Heart right ventricle (tissue), 16 donors: ENCODE measurements around the gene PRDM16. TPM values are rescaled to one million over a fixed set of nuclear protein-coding genes. Genes with fewer than 3 reads are reported as not detected.

Experiments
- ATAC-seq, 8 donors: fragments of 200-7000 bp; cut with Tn5 transposase; one replicate each; pipeline ENCODE4 v1.9.1; 2020; ENCODE audit warnings: mild to moderate bottlenecking in 8 of 8, moderate library complexity in 8 of 8, moderate number of reproducible peaks in 1 of 8
- DNase-seq, 2 donors: peaks; one replicate each; pipeline ENCODE4 v3.0.0-alpha.2; 2020
- H3K27ac ChIP-seq, 10 donors: fragments of 200-600 bp; sonication (generic) in 2 of 10; one replicate each; pipeline versions ENCODE4 v1.5.0 to v1.8.0; 2020 to 2022; ENCODE audit warnings: mild to moderate bottlenecking in 3 of 10
- H3K27me3 ChIP-seq, 7 donors: fragments of 200-600 bp; one replicate each; pipeline ENCODE4 v1.8.0; 2021 to 2022; ENCODE audit warnings: mild to moderate bottlenecking in 2 of 7
- H3K36me3 ChIP-seq, 9 donors: fragments of 200-600 bp; sonication (generic) in 1 of 9; one replicate each; pipeline versions ENCODE4 v1.5.0 to v1.8.0; 2020 to 2022; ENCODE audit warnings: mild to moderate bottlenecking in 2 of 9
- H3K4me1 ChIP-seq, 9 donors: fragments of 200-600 bp; sonication (generic) in 1 of 9; one replicate each; pipeline versions ENCODE4 v1.5.0 to v1.8.0; 2020 to 2022; ENCODE audit warnings: mild to moderate bottlenecking in 4 of 9
- H3K4me3 ChIP-seq, 10 donors: fragments of 200-600 bp; sonication (generic) in 2 of 10; one replicate each; pipeline versions ENCODE4 v1.5.0 to v1.8.0; 2020 to 2022; ENCODE audit warnings: mild to moderate bottlenecking in 7 of 10, moderate library complexity in 2 of 10
- H3K9me3 ChIP-seq, 11 donors: fragments of 200-600 bp in 10 of 11; sonication (generic) in 2 of 11; one replicate each; pipeline versions ENCODE4 v1.5.0 to v1.8.0; 2013 to 2022; ENCODE audit warnings: mild to moderate bottlenecking in 2 of 11, control low read depth in 1 of 11, moderate library complexity in 1 of 11
- CTCF ChIP-seq, 9 donors: fragments of 200-600 bp; sonication (generic) in 2 of 9; IDR thresholded peaks; one replicate each; pipeline versions ENCODE4 v1.5.0 to v1.8.0; 2021 to 2022; ENCODE audit warnings: antibody characterized with exemption in 9 of 9, mild to moderate bottlenecking in 5 of 9, moderate library complexity in 1 of 9
- WGBS, 2 donors: extraction: QIAGEN DNeasy Blood & Tissue Kit; methylation state at CpG; one replicate each; pipeline ENCODE4 v1.1.7; 2013; ENCODE audit warnings: inconsistent platforms in 1 of 2; 5-methylcytosine and 5-hydroxymethylcytosine counted together
- intact Hi-C, 10 donors: fragments of 100-400 bp; cut with DNase I; formaldehyde crosslinking; loops; one replicate each; pipeline versions ENCODE4 v1.11.1 to v1.14.2; 2022
- polyA plus RNA-seq, 2 donors: library from polyadenylated mRNA; stranded (reverse); fragments of 200-250 nt; gene quantifications; one replicate each; pipeline ENCODE4 v1.2.3, GENCODE V29; 2013
- total RNA-seq, 10 donors: library from RNA; stranded (reverse); fragmentation: NEBNext Ultra II Directional in 3 of 10; extraction: Animal tissue kit (Norgen Biotek cat#: 25700) in 3 of 10; gene quantifications; one replicate each; pipeline versions ENCODE4 v1.2.1 to v1.2.4, GENCODE V29; 2021 to 2023
- donor health status: Arrhythmogenic right ventricular cardiomyopathy.
- donor health status: ischemic (EF 13 %, LVEDD 7.1; RV severe dilation, severe dysfunction).
- donor health status: healthy with polysubstance abuse.
- donor health status: DM: no; HTN: yes; CAD: no.
- donor health status: DM: no; HTN: no; CAD: no.
- donor health status: ischemic (EF 25% LVEDD 6.9; RV normal size, moderate dysfunction).
- donor health status: ischemic (EF 25% LVEDD 5.7; RV mildly dilated, moderate dysfunction).
- donor health status: healthy.
- donor health status: DM: yes; HTN: yes; CAD: no.
- donor health status: Ischemic cardiomyopathy.
- donor health status: ischemic (EF 35%, LVEDD 5.7; RV mildly dilated, moderate dysfunction).
- donor health status: nonischemic (EF 11% LVEDD 7.7; RV severe dilation, severe dysfunction).
- donor health status: DM: yes; HTN: yes; CAD: no.
- donor health status: PGD.
- donor health status: ischemic (EF 29% LVEDD 5.4; RV normal size, mild dysfunction).
- donor health status: nonischemic (EF 23%, LVEDD 6.1; RV moderate dilation, normal function).

Gene PRDM16
- total and polyA plus RNA-seq, 12 donors: 4.1 to 25.9 (median 14.8) TPM

- Histone ChIP-seq H3K9me3 (no peaks in the 10 kb centered on the region), H3K36me3 (no peaks in the 10 kb centered on the region), H3K4me1 (peaks cover 0 to 18% (median under 1%) of the 10 kb centered on the region in 9 donors), H3K4me3 (no peak overlapping the region), H3K27ac (no peak overlapping the region), H3K27me3 (no peaks in the 10 kb centered on the region)
- 87 to 90% methylated on average over 34 of the region's 34 CpGs for WGBS, 2 donors
- DNase-seq (no peak), ATAC-seq (no peak)
- TF ChIP-seq CTCF (IDR thresholded peaks at IDR 0.05): no peak
- intact Hi-C loops: no loop called here
Measured at GRCh38 chr1:3212453-3213355, 143.7 kb downstream of the PRDM16 start.

- H3K9me3 ChIP-seq: no peaks in the 10 kb centered on the region
- no peak overlapping the region for H3K27ac ChIP-seq
- ATAC-seq: peak in 4 of 8 donors; percentile 5 to 32 (median 20)
- WGBS, 2 donors: 40 to 45% methylated on average over 16 of the region's 16 CpGs
- no peaks in the 10 kb centered on the region for H3K36me3 ChIP-seq
- peaks cover 0 to 4% (median 0%) of the 10 kb centered on the region in 7 donors for H3K27me3 ChIP-seq
- DNase-seq: no peak
- no peak overlapping the region for H3K4me3 ChIP-seq
- no peak for TF ChIP-seq CTCF (IDR thresholded peaks at IDR 0.05)
- peaks cover 0 to 26% (median 6%) of the 10 kb centered on the region in 9 donors for H3K4me1 ChIP-seq
- intact Hi-C loops: no loop called here
Measured at GRCh38 chr1:3213730-3214129, 144.7 kb downstream of the PRDM16 start.

GRCh38 chr1:3215198-3216014, 146.4 kb downstream of the PRDM16 start:
- Histone ChIP-seq H3K27me3 (peaks cover 0 to 4% (median 0%) of the 10 kb centered on the region in 7 donors), H3K4me1 (peaks cover 0 to 39% (median 17%) of the 10 kb centered on the region in 9 donors), H3K9me3 (no peaks in the 10 kb centered on the region), H3K4me3 (no peak overlapping the region), H3K36me3 (no peaks in the 10 kb centered on the region), H3K27ac (no peak overlapping the region)
- DNase-seq: no peak
- no peak for ATAC-seq
- 73 to 80% methylated on average over 27 of the region's 27 CpGs for WGBS, 2 donors
- TF ChIP-seq CTCF (IDR thresholded peaks at IDR 0.05): no peak
- intact Hi-C loops: no loop called here

GRCh38 chr1:3216015-3216391, 147.0 kb downstream of the PRDM16 start:
- TF ChIP-seq CTCF (IDR thresholded peaks at IDR 0.05): no peak
- WGBS, 2 donors: 85 to 90% methylated on average over 7 of the region's 7 CpGs
- Histone ChIP-seq H3K36me3 (no peaks in the 10 kb centered on the region), H3K4me1 (peaks cover 0 to 43% (median 17%) of the 10 kb centered on the region in 9 donors), H3K9me3 (no peaks in the 10 kb centered on the region), H3K27me3 (peaks cover 0 to 4% (median 0%) of the 10 kb centered on the region in 7 donors), H3K4me3 (no peak overlapping the region), H3K27ac (no peak overlapping the region)
- ATAC-seq (no peak), DNase-seq (no peak)
- intact Hi-C loops: no loop called here
